Panc1 (cell line): ENCODE data around the gene GAL. TPM values are rescaled to one million over a fixed set of nuclear protein-coding genes. Genes with fewer than 3 reads are reported as not detected.

Experiments
- ATAC-seq: fragments of 200-7000 bp; cut with Tn5 transposase; 2 replicates; pipeline ENCODE4 v1.9.1; 2020; ENCODE audit warnings: mild to moderate bottlenecking, moderate library complexity
- BruUV-seq: library from RNA; stranded (reverse); fragments of 400-500 nt; replicated peaks from 2 replicates; lab custom pipeline; 2021; lab: Mats Ljungman, UMichigan
- CTCF ChIA-PET: fragments of 300-600 bp; sonication (Branson Sonifier 250); formaldehyde crosslinking; loops from one replicate; lab custom pipeline; 2022; ENCODE audit warnings: antibody characterized with exemption; lab: Charles Lee
- POLR2A ChIA-PET: fragments of 300-600 bp; sonication (Branson Sonifier 250); formaldehyde crosslinking; loops from one replicate; lab custom pipeline; 2022; ENCODE audit warnings: antibody characterized with exemption; lab: Charles Lee
- DNase-seq: peaks from one replicate; pipeline ENCODE4 v3.0.0-alpha.2; 2010; ENCODE audit warnings: low read depth, low spot score
- H3K27ac ChIP-seq: 2 replicates; pipeline ENCODE4 v1.5.1; 2011; ENCODE audit warnings: mild to moderate bottlenecking, low read length, inconsistent platforms
- H3K27me3 ChIP-seq: fragments of 200-500 bp; sonication (Bioruptor generic); 2 replicates; pipeline ENCODE4 v1.6.0; 2014; ENCODE audit warnings: low read length, inconsistent platforms; ENCODE audit not compliant: control insufficient read depth, insufficient read depth
- H3K36me3 ChIP-seq: fragments of 200-500 bp; sonication (Bioruptor generic); 2 replicates; pipeline ENCODE4 v1.5.1; 2014; ENCODE audit warnings: inconsistent platforms, mild to moderate bottlenecking, low read length, moderate library complexity; ENCODE audit not compliant: control insufficient read depth, insufficient read depth
- H3K4me1 ChIP-seq: 2 replicates; pipeline ENCODE4 v1.5.1; 2011; ENCODE audit warnings: inconsistent platforms, mild to moderate bottlenecking, low read length, moderate library complexity; ENCODE audit not compliant: control insufficient read depth, insufficient read depth
- H3K4me3 ChIP-seq, 2 experiments: 2 replicates each; pipeline ENCODE4 v1.5.1; 2011 to 2012; ENCODE audit warnings: low read depth in 2 of 2, low read length in 2 of 2, mild to moderate bottlenecking in 2 of 2, inconsistent platforms in 1 of 2, moderate library complexity in 1 of 2
- H3K9me3 ChIP-seq: fragments of 200-500 bp; sonication (Bioruptor generic); 2 replicates; pipeline ENCODE4 v1.5.1; 2014; ENCODE audit warnings: low read depth, mild to moderate bottlenecking, inconsistent platforms, low read length, moderate library complexity; ENCODE audit not compliant: control insufficient read depth, insufficient read depth
- CTCF ChIP-seq: fragments of 450-650 bp; IDR thresholded peaks from 2 replicates; pipeline ENCODE4 v1.5.1; 2017; ENCODE audit warnings: mild to moderate bottlenecking
- POLR2AphosphoS5 ChIP-seq: IDR thresholded peaks from 2 replicates; pipeline ENCODE4 v1.6.1; 2012; ENCODE audit warnings: mild to moderate bottlenecking, low read depth, low read length, moderate library complexity
- REST ChIP-seq, 2 experiments: IDR thresholded peaks; 2 replicates each; pipeline ENCODE4 v1.6.1; 2011 to 2012; ENCODE audit warnings: low read depth in 2 of 2, control low read depth in 1 of 2, low read length in 1 of 2, mild to moderate bottlenecking in 1 of 2, moderate library complexity in 1 of 2; ENCODE audit not compliant: insufficient read depth in 1 of 2
- SIN3A ChIP-seq: IDR thresholded peaks from 2 replicates; pipeline ENCODE4 v1.6.1; 2012; ENCODE audit warnings: low read depth, mild to moderate bottlenecking, low read length, moderate library complexity, borderline replicate concordance; ENCODE audit not compliant: insufficient read depth
- TCF7L2 ChIP-seq: IDR thresholded peaks from 2 replicates; pipeline ENCODE4 v1.6.1; 2011; ENCODE audit warnings: mild to moderate bottlenecking, low read depth, low read length, inconsistent platforms
- in situ Hi-C: cut with HindIII; loops from 2 replicates; pipeline ENCODE4 v1.10.0; 2016; ENCODE audit warnings: low sequenced_read_pairs, low pct_unique_long_range_greater_than_20kb
- intact Hi-C: fragments of 100-400 bp; cut with micrococcal nuclease; formaldehyde crosslinking; loops from one replicate; pipeline ENCODE4 v1.10.0; 2022; ENCODE audit not compliant: unreplicated experiment
- total RNA-seq: library from RNA; stranded (reverse); gene quantifications from one replicate; pipeline ENCODE4 v1.2.1, GENCODE V29; 2021; ENCODE audit not compliant: unreplicated experiment

Gene GAL
- total RNA-seq, 1 experiment from 2014 or later, result 16.5 TPM

DNA sequence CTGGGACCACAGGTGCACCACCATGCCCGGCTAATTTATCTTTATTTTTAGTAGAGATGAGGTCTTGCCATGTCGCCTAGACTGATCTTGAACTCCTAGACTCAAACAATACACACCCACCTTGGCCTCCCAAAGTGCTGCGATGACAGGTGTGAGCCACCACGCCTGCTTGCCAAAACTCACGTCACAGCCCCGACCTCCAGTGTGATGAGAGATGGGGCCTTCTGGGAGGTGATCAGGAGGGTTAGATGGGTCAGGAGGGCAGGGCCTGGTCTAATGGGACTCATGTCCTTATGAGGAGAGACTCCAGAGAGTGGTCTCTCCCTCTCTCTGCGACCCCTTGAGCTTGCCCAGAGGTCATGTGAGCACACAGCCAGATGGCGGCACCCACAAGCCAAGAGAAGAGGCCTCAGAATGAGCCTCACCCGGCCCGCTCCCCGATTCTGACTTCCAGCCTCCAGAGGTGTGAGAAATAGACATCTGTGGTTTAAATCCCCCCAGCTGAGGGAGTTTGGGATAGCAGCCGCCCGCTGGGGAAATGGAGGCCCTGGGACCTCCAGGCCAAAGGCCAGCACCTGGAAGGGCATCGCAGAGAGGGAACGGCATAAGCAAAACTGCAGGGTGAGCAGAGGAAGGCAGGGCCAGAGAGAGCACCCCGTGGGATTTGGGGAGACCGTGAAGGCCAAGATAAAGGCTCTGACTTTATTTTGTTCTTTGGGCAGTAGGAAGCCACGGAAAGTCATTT lies 24.1 kb upstream of the GAL start:
- no peak for DNase-seq
- H3K27ac ChIP-seq, result no peak overlapping the region
- ChIA-PET CTCF (no interaction called here), POLR2A (no interaction called here)
- no TSS peak for BruUV-seq
- ATAC-seq, result no peak
- H3K27me3 ChIP-seq, result no peaks in the 10 kb centered on the region
- TF ChIP-seq TCF7L2 (no peak), CTCF (no peak), POLR2AphosphoS5 (no peak), REST (IDR thresholded peaks at IDR 0.05; ENCODE audit: insufficient read depth in 1 of 2, low read depth in 2 of 2, low read length in 1 of 2) (no peak), SIN3A (no peak)
- no peak overlapping the region for H3K4me3 ChIP-seq
- no peaks in the 10 kb centered on the region; the same call in 1 of the 2 replicates for H3K36me3 ChIP-seq
- H3K4me1 ChIP-seq, result 0 out of 2 replicates have a peak, but pooled peaks cover 2% of the 10 kb centered on the region
- in situ Hi-C loops (no loop called here), intact Hi-C loops (no loop called here)
- H3K9me3 ChIP-seq, result no peaks in the 10 kb centered on the region

- Histone ChIP-seq H3K4me1 (0 out of 2 replicates have a peak, but pooled peaks cover 2% of the 10 kb centered on the region), H3K9me3 (no peaks in the 10 kb centered on the region), H3K36me3 (no peaks in the 10 kb centered on the region; the same call in 1 of the 2 replicates), H3K27me3 (no peaks in the 10 kb centered on the region), H3K27ac (no peak overlapping the region), H3K4me3 (no peak overlapping the region)
- POLR2A ChIA-PET, result interaction anchor here (0.7 kb wide), 1 partner anchor 16 kb away, joined by 6 read pairs; no protein-coding TSS in a partner anchor
- ATAC-seq (no peak), DNase-seq (no peak)
- no TSS peak for BruUV-seq
- intact Hi-C loops, result no loop called here
- in situ Hi-C loops, result no loop called here
- CTCF ChIA-PET, result no interaction called here
- TF ChIP-seq REST (IDR thresholded peaks at IDR 0.05; ENCODE audit: insufficient read depth in 1 of 2, low read depth in 2 of 2, low read length in 1 of 2) (no peak), POLR2AphosphoS5 (no peak), SIN3A (no peak), CTCF (no peak)
Measured at GRCh38 chr11:68661014-68661413, 23.3 kb upstream of the GAL start.
